ENCODE data around the gene DCUN1D1. TPM values are rescaled to one million over a fixed set of nuclear protein-coding genes. Genes with fewer than 3 reads are reported as not detected.

Gene DCUN1D1
- total RNA-seq (2021): 60.9 and 75.3 TPM in 2 replicates
- percentile 90 among the genes with signal in this experiment for Bru-seq, nascent RNA
- BruChase-seq, experiment 1, labeled RNA remaining after a 2-hour chase: percentile 96 among the genes with signal in this experiment
- percentile 96 among the genes with signal in this experiment for BruChase-seq, experiment 2, labeled RNA remaining after a 6-hour chase
- long read RNA-seq, full-length matches to known transcripts: 42 of 64 reads
- long read RNA-seq, partial matches to known transcripts: 3 of 64 reads
- long read RNA-seq, other reads (novel, unspliced or antisense): 19 of 64 reads

- CTCF ChIA-PET: no interaction called here
- Histone ChIP-seq H3K36me3 (ENCODE audit: insufficient read depth, low read length, poor library complexity, severe bottlenecking) (no peaks in the 10 kb centered on the region), H3K27ac (ENCODE audit: low read depth, low read length, poor library complexity, severe bottlenecking) (peak within 1 kb of the TSS; percentile 78), H3K9me3 (ENCODE audit: low read depth, low read length, poor library complexity, severe bottlenecking) (no peaks in the 10 kb centered on the region), H3K4me1 (ENCODE audit: insufficient read depth, low read length, poor library complexity, severe bottlenecking) (peaks cover 17% of the 10 kb centered on the region), H3K27me3 (replicated peaks; ENCODE audit: insufficient read depth, low read depth, low read length, poor library complexity) (no peaks in the 10 kb centered on the region), H3K4me3 (ENCODE audit: low read depth, low read length, poor library complexity, severe bottlenecking) (peak within 1 kb of the TSS; percentile 82)
- intact Hi-C loops (cut with micrococcal nuclease; ENCODE audit: unreplicated experiment): no loop called here
- BruUV-seq (replicated peaks): no TSS peak
- DNase-seq (ENCODE audit: low spot score): peak; percentile 89
- no peak for TF ChIP-seq EZH2 (IDR thresholded peaks at IDR 0.05; ENCODE audit: borderline replicate concordance, low read depth, low read length, poor library complexity, severe bottlenecking)
- TF ChIP-seq CTCF (conservative IDR thresholded peaks at IDR 0.05; ENCODE audit: low read depth, low read length): no peak
- POLR2A ChIA-PET (ENCODE audit: low non-redundant PET): no interaction called here
Measured at GRCh38 chr3:182980204-182981037, at the start of gene DCUN1D1. Gene DCUN1D1 (minus strand): TSS chr3:182980538. CDS start chr3:182980489, 49 bp downstream.

- Histone ChIP-seq H3K27me3 (replicated peaks; ENCODE audit: insufficient read depth, low read depth, low read length, poor library complexity) (no peaks in the 10 kb centered on the region), H3K36me3 (ENCODE audit: insufficient read depth, low read length, poor library complexity, severe bottlenecking) (peaks cover 11% of the 10 kb centered on the region), H3K4me1 (ENCODE audit: insufficient read depth, low read length, poor library complexity, severe bottlenecking) (no peaks in the 10 kb centered on the region), H3K9me3 (ENCODE audit: low read depth, low read length, poor library complexity, severe bottlenecking) (no peaks in the 10 kb centered on the region), H3K27ac (ENCODE audit: low read depth, low read length, poor library complexity, severe bottlenecking) (no peak overlapping the region), H3K4me3 (ENCODE audit: low read depth, low read length, poor library complexity, severe bottlenecking) (no peak overlapping the region)
- TF ChIP-seq CTCF (conservative IDR thresholded peaks at IDR 0.05; ENCODE audit: low read depth, low read length) (no peak), EZH2 (IDR thresholded peaks at IDR 0.05; ENCODE audit: borderline replicate concordance, low read depth, low read length, poor library complexity, severe bottlenecking) (no peak)
- ChIA-PET CTCF (no interaction called here), POLR2A (ENCODE audit: low non-redundant PET) (no interaction called here)
- no peak for DNase-seq (ENCODE audit: low spot score)
- no TSS peak for BruUV-seq (replicated peaks)
- intact Hi-C loops (cut with micrococcal nuclease; ENCODE audit: unreplicated experiment): no loop called here
Measured at GRCh38 chr3:183028416-183028815, 48.1 kb upstream of the DCUN1D1 start.

GRCh38 chr3:183027276-183027675 is 46.9 kb upstream of the DCUN1D1 start:
- DNase-seq (ENCODE audit: low spot score): no peak
- TF ChIP-seq EZH2 (IDR thresholded peaks at IDR 0.05; ENCODE audit: borderline replicate concordance, low read depth, low read length, poor library complexity, severe bottlenecking) (no peak), CTCF (conservative IDR thresholded peaks at IDR 0.05; ENCODE audit: low read depth, low read length) (no peak)
- peaks cover 12% of the 10 kb centered on the region for H3K36me3 ChIP-seq (ENCODE audit: insufficient read depth, low read length, poor library complexity, severe bottlenecking)
- BruUV-seq (replicated peaks): no TSS peak
- no peaks in the 10 kb centered on the region for H3K4me1 ChIP-seq (ENCODE audit: insufficient read depth, low read length, poor library complexity, severe bottlenecking)
- H3K27ac ChIP-seq (ENCODE audit: low read depth, low read length, poor library complexity, severe bottlenecking): no peak overlapping the region
- H3K4me3 ChIP-seq (ENCODE audit: low read depth, low read length, poor library complexity, severe bottlenecking): no peak overlapping the region
- CTCF ChIA-PET: no interaction called here
- no peaks in the 10 kb centered on the region for H3K27me3 ChIP-seq (replicated peaks; ENCODE audit: insufficient read depth, low read depth, low read length, poor library complexity)
- POLR2A ChIA-PET (ENCODE audit: low non-redundant PET): no interaction called here
- H3K9me3 ChIP-seq (ENCODE audit: low read depth, low read length, poor library complexity, severe bottlenecking): no peaks in the 10 kb centered on the region
- intact Hi-C loops (cut with micrococcal nuclease; ENCODE audit: unreplicated experiment): no loop called here

Data from A673 (cell line).